Choroid plexus epithelial cell (primary cell): ENCODE measurements around the gene DIO3.

Experiments
- DNase-seq: peaks from one replicate; pipeline ENCODE4 v3.0.0-alpha.2; 2010; ENCODE audit warnings: low read depth
- H3K4me3 ChIP-seq: 2 replicates; pipeline ENCODE4 v1.5.1; 2011; ENCODE audit warnings: low read depth, mild to moderate bottlenecking, control low read depth, low read length, moderate library complexity
- TF ChIP-seq, protein P1 (sequence below): conservative IDR thresholded peaks from 2 replicates; pipeline ENCODE4 v1.5.1; 2011; ENCODE audit warnings: low read depth, mild to moderate bottlenecking, control low read depth, inconsistent platforms, low read length, moderate library complexity

Gene DIO3

DNA sequence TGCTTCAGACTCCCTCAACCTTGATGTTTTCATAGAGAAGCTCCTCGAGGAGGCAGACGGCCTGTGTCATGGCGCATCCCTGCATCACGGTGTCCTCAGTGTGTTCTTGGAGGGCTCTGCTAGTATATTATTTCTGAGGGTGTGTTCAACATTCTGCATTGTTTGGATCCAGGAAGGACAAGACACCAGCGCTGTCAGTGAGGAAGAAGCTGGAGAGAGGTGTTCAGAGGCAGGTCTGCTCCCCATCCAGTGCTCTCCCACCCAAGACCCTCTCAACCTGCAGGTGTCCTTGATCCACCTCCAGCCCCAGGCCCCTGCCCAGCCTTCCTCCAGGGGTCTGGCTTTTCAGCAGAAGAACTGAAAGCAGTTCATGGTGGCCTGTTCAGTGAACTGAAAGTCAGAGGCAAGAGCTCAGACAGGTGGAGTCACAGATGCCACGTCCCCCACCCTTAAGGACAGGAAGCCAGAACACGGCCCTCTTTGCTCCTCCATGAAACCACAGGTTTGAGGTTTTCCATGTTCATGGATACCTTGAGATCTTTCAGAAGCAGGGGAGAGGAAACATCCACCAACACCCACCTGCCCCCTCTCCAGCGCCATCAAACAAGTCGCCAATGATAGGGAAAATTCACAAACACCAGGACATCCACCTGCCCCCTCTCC lies 37.4 kb downstream of the DIO3 start:
- no peak overlapping the region for H3K4me3 ChIP-seq
- TF ChIP-seq, protein P1, sequence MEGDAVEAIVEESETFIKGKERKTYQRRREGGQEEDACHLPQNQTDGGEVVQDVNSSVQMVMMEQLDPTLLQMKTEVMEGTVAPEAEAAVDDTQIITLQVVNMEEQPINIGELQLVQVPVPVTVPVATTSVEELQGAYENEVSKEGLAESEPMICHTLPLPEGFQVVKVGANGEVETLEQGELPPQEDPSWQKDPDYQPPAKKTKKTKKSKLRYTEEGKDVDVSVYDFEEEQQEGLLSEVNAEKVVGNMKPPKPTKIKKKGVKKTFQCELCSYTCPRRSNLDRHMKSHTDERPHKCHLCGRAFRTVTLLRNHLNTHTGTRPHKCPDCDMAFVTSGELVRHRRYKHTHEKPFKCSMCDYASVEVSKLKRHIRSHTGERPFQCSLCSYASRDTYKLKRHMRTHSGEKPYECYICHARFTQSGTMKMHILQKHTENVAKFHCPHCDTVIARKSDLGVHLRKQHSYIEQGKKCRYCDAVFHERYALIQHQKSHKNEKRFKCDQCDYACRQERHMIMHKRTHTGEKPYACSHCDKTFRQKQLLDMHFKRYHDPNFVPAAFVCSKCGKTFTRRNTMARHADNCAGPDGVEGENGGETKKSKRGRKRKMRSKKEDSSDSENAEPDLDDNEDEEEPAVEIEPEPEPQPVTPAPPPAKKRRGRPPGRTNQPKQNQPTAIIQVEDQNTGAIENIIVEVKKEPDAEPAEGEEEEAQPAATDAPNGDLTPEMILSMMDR = no peak
- no peak for DNase-seq

DNA sequence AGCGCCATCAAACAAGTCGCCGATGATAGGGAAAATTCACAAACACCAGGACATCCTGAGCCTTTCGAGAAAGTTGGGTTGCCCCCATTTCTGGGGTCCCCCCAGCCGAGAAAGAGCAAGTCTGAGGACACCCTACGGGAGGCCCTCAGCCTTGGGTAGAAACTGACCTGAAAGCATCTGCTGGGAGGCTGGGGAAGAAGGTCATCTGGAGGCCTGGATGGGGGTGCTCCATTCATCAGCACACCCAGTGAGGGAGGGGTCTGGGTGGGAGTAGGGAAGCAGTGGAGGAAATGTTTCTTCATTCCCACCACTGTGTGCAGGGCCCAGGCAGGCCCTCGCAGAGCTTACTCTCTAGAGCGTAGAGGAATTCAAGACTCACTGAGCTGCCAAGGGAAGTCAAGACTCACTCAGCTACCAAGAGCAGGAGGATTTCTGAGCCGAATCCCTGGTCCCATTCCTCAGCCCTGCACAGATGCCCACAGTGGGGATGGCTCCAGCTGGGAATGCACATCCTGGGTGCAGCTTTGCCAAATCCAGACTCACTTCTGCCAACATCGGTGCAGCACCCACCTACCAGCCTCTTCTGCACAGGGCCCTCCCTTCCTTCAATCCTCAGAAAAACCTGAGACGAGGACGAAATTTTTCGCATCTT lies 38.1 kb downstream of the DIO3 start:
- H3K4me3 ChIP-seq = no peak overlapping the region
- DNase-seq = no peak
- TF ChIP-seq, protein P1 = no peak

DNA sequence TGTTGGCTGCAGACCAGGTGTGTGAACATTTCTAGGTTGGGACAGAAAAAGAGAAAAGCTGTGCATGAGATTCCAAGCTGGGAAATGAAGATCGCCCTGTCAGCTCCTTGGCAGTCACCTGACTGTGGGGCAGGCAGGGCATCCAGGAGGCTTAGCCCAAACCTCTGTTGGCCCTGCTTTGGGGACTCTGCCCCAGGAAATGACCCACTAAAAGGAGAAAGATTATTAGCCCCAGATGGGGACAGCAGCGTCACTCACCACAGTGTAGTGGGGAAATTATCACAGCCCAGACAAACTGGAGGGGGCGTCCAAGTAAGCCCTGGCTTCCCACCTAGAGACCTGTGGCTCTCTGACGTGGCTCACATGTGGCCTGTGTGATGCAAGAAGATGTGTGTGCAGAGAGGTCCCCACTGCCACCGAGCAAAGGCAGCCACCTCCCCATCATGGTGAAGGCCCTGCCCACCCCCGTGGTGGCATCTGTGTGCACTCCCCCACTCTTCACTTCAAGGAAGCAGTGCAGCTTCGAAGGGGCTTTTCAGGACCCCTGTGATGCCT lies 39.1 kb downstream of the DIO3 start:
- no peak for DNase-seq

DNA sequence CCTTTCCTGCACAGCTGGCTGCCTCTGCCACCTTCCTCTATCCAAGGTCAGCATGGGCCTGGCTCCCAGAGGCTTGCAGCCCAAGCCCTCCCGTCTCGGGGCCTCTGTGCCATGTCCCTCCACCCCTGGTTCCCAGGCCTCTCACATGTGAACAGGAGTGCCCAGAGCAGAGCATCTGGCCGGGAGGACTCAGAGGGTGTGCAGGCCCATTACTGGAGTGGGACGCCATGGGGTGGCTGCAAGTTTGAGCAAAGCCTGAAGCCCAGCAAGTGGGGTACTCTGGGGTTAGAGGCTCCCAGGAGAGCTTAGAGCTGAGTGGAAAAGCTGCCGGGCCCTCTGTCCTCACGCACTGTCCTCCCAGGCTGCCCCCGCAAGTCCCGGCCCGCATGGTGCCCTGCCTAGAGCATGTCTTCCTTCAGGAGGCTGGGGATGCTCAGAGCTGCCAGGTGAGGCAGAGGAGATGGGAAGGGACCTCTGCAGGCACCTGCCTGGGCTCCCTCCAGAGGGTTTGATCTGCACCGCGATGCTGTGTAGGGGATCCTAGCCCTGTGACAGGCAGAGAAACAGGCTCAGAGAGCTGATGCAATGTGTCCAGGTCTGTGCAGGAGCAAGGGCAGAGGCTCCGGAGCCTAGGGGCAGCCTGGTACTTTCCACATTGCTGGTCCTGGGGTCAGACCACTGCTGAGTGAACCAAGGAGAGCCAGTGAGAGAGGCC lies 39.8 kb downstream of the DIO3 start:
- H3K4me3 ChIP-seq = no peak overlapping the region
- TF ChIP-seq, protein P1 = no peak
- DNase-seq = no peak

More for the DNA sequence above, 39.1 kb downstream of the DIO3 start:
- no peak overlapping the region for H3K4me3 ChIP-seq
- TF ChIP-seq, protein P1 = no peak

DNA sequence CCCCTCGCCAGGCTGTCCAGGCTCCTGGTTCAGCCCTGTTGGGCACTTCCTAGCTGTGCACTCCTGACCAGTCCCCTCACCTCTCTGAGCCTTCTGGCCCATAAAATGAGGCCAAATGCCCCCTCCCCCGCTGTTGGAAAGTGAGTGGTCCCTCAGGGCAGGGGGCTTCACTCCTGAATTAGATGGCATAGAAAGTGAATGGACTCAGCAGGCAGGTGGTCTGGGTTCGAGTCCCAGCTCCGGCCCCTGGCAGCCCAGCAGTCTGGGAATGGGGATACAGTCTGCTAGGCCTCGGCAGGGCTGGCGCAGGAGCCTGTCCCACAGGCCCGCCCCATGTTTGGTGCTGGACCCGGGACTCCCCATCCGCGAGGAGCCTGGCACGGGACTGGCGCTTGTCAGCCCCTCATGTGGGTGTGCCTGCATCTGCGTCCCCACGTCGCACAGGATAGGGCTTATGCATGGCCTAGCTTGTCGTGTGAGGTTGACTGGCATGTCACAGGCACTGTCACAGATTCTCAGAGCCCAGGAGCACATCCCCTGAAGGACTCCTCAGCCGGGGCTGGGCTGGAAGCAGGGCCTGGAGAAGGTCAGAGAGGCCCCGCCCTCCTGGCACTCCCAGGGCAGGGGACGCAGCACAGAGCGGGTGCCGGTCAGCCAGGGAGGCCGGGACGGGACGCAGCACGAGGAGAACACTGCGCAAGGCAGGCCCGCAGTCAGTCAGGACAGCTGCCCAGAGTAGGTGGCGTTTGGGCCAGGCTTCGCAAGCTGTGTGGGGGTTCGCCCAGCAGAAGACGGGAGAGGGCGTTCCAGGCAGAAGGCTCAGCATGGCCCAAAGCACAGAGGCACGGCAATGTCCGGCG lies 40.5 kb downstream of the DIO3 start:
- TF ChIP-seq, protein P1 = no peak
- DNase-seq = no peak
- H3K4me3 ChIP-seq = no peak overlapping the region

DNA sequence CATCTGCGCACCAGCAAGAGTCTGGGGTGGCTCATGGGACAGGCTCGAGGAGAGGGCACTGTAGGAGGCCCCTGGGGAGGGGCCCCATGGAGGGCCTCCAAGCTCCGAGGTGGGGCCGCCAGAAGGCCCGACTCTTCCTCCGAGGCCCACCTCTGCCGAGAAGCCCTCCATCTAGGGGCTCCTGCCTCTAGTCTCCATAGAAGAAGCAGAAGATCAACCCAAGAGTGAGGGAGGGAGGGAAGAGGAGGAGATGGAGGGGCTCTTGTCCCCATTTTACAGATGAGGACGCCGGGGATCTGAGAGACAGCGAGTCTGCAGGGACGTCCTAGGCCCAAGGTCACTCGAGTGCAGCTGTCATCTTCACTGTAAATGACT lies 41.2 kb downstream of the DIO3 start:
- no peak overlapping the region for H3K4me3 ChIP-seq
- no peak for DNase-seq
- TF ChIP-seq, protein P1 = no peak
